ENCODE results near the gene PRM3.

Gene PRM3

GRCh38 chr16:11252482-11252931, 20.9 kb downstream of the PRM3 start:
- H3K4me3 ChIP-seq (ENCODE audit: low read depth, low read length), result no peak overlapping the region
- no peak for TF ChIP-seq CTCF (IDR thresholded peaks at IDR 0.05; ENCODE audit: control insufficient read depth, extremely low read depth, insufficient read depth)
- DNase-seq (ENCODE audit: low read depth), result no peak

GRCh38 chr16:11251525-11252481, 21.6 kb downstream of the PRM3 start:
- TF ChIP-seq CTCF (IDR thresholded peaks at IDR 0.05; ENCODE audit: control insufficient read depth, extremely low read depth, insufficient read depth), result no peak
- no peak overlapping the region for H3K4me3 ChIP-seq (ENCODE audit: low read depth, low read length)
- no peak for DNase-seq (ENCODE audit: low read depth)

- no peak for TF ChIP-seq CTCF (IDR thresholded peaks at IDR 0.05; ENCODE audit: control insufficient read depth, extremely low read depth, insufficient read depth)
- no peak for DNase-seq (ENCODE audit: low read depth)
- H3K4me3 ChIP-seq (ENCODE audit: low read depth, low read length), result no peak overlapping the region
Observed at GRCh38 chr16:11250786-11251524, 22.5 kb downstream of the PRM3 start.

- TF ChIP-seq CTCF (IDR thresholded peaks at IDR 0.05; ENCODE audit: control insufficient read depth, extremely low read depth, insufficient read depth), result no peak
- H3K4me3 ChIP-seq (ENCODE audit: low read depth, low read length), result no peak overlapping the region
- no peak for DNase-seq (ENCODE audit: low read depth)
Observed at GRCh38 chr16:11250091-11250785, 23.2 kb downstream of the PRM3 start.

- H3K4me3 ChIP-seq (ENCODE audit: low read depth, low read length), result no peak overlapping the region
- no peak for DNase-seq (ENCODE audit: low read depth)
- TF ChIP-seq CTCF (IDR thresholded peaks at IDR 0.05; ENCODE audit: control insufficient read depth, extremely low read depth, insufficient read depth), result no peak
Observed at GRCh38 chr16:11249233-11250061, 24.0 kb downstream of the PRM3 start.

- no peak overlapping the region for H3K4me3 ChIP-seq (ENCODE audit: low read depth, low read length)
- no peak for TF ChIP-seq CTCF (IDR thresholded peaks at IDR 0.05; ENCODE audit: control insufficient read depth, extremely low read depth, insufficient read depth)
- no peak for DNase-seq (ENCODE audit: low read depth)
Observed at GRCh38 chr16:11248133-11248532, 25.3 kb downstream of the PRM3 start.

Data from LNCaP clone FGC (cell line).